HG02642 (cell line): ENCODE results near the gene PSMF1.

Experiments
- ATAC-seq: cut with Tn5 transposase; IDR thresholded peaks from one replicate; pipeline ENCODE4 v1.9.1; 2021; ENCODE audit warnings: mild to moderate bottlenecking; ENCODE audit not compliant: unreplicated experiment, poor library complexity

PSMF1 gene

GRCh38 chr20:1118336-1119127 lies at the start of gene PSMF1:
TSS of gene PSMF1 (plus strand) at chr20:1118602. CDS start at chr20:1118774, 172 bp downstream.
- ATAC-seq: peak; percentile 94

GRCh38 chr20:1072258-1072657 lies 46.1 kb upstream of the PSMF1 start:
- no peak for ATAC-seq

- no peak for ATAC-seq
These were observed 42.8 kb upstream of the PSMF1 start for GRCh38 chr20:1075616-1076015.

- ATAC-seq: no peak
These were observed 36.5 kb upstream of the PSMF1 start for GRCh38 chr20:1081891-1082290.

GRCh38 chr20:1083431-1084080 lies 34.8 kb upstream of the PSMF1 start:
- no peak for ATAC-seq

- ATAC-seq: no peak
These were observed 32.7 kb upstream of the PSMF1 start for GRCh38 chr20:1085492-1086276.

- ATAC-seq: no peak
These were observed 31.9 kb upstream of the PSMF1 start for GRCh38 chr20:1086277-1087213.

GRCh38 chr20:1087311-1087905 lies 31.0 kb upstream of the PSMF1 start:
- ATAC-seq: no peak

GRCh38 chr20:1094751-1095150 lies 23.7 kb upstream of the PSMF1 start:
- ATAC-seq: no peak

GRCh38 chr20:1101533-1101932 lies 16.9 kb upstream of the PSMF1 start:
- ATAC-seq: no peak

- no peak for ATAC-seq
These were observed 16.4 kb upstream of the PSMF1 start for GRCh38 chr20:1102016-1102415.

GRCh38 chr20:1103751-1104150 lies 14.7 kb upstream of the PSMF1 start:
- no peak for ATAC-seq

- ATAC-seq: no peak
These were observed 12.7 kb upstream of the PSMF1 start for GRCh38 chr20:1105599-1106194.

GRCh38 chr20:1107176-1107575 lies 11.2 kb upstream of the PSMF1 start:
- ATAC-seq: no peak

GRCh38 chr20:1108437-1108920 lies 9.9 kb upstream of the PSMF1 start:
- no peak for ATAC-seq

GRCh38 chr20:1112908-1113307 lies 5.5 kb upstream of the PSMF1 start:
- no peak for ATAC-seq

GRCh38 chr20:1118004-1118335 lies 432 bp upstream of the PSMF1 start:
- ATAC-seq: no peak

GRCh38 chr20:1119128-1119505 lies 715 bp downstream of the PSMF1 start:
- no peak for ATAC-seq

- ATAC-seq: no peak
These were observed 1.1 kb downstream of the PSMF1 start for GRCh38 chr20:1119524-1119923.
